ENCODE data around the gene EPHB6. TPM values are rescaled to one million over a fixed set of nuclear protein-coding genes. Genes with fewer than 3 reads are reported as not detected.

Gene EPHB6, protein sequence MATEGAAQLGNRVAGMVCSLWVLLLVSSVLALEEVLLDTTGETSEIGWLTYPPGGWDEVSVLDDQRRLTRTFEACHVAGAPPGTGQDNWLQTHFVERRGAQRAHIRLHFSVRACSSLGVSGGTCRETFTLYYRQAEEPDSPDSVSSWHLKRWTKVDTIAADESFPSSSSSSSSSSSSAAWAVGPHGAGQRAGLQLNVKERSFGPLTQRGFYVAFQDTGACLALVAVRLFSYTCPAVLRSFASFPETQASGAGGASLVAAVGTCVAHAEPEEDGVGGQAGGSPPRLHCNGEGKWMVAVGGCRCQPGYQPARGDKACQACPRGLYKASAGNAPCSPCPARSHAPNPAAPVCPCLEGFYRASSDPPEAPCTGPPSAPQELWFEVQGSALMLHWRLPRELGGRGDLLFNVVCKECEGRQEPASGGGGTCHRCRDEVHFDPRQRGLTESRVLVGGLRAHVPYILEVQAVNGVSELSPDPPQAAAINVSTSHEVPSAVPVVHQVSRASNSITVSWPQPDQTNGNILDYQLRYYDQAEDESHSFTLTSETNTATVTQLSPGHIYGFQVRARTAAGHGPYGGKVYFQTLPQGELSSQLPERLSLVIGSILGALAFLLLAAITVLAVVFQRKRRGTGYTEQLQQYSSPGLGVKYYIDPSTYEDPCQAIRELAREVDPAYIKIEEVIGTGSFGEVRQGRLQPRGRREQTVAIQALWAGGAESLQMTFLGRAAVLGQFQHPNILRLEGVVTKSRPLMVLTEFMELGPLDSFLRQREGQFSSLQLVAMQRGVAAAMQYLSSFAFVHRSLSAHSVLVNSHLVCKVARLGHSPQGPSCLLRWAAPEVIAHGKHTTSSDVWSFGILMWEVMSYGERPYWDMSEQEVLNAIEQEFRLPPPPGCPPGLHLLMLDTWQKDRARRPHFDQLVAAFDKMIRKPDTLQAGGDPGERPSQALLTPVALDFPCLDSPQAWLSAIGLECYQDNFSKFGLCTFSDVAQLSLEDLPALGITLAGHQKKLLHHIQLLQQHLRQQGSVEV
- polyA plus RNA-seq (2012; rRNA removed) = 1.2 and 1.8 TPM in 2 replicates
- polyA plus RNA-seq (2012; cell fraction: cytosol; rRNA removed) = 1.1 and 1.2 TPM in 2 replicates
- 4.0 and 4.7 TPM in 2 replicates for polyA plus RNA-seq (2012; cell fraction: nucleus; rRNA removed)

DNA sequence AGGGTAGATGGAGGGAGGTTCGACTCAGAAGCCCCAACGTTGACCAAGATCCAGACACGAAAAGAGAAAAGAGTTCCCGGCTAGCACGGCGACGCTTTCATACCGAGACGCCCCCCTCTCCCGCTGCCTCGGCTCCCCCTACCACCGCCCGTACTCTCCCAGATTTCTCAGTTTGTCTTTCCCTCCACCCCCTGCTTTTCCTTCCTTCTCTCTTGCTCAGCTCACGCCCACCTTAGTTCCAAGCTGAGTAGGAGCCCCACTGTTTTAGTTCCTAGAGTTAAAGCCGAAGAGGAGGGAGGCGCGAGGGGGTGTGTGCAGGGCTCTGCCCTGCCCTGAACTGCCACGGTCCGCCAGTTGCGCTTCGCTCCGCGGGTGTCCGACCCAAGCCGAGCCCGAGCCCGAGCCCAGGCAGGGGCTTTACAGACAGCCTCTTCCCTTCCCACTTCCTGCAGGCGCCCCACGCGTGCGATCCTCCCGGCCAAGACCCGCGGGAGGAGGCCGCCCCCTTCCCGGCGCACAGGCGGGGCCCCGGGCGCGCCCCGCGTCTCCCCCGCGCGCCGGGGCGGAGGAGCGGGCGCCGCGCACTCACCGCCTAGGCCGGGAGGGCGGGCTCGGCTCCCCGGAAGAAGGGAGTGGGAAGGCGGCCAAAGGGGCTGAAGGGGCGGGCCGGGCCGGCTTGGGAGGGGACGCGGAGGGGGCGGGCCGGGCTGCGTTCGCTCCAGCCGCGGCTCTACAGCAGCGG lies at the start of gene EPHB6:
Gene EPHB6, plus strand, starts transcription at position 705 of the 742 bp plus-strand sequence. CDS start 8,152 bp downstream, outside the sequence.
- H3K9me3 ChIP-seq = no peaks in the 10 kb centered on the region
- no peaks in the 10 kb centered on the region for H3K79me2 ChIP-seq (ENCODE audit: insufficient read depth)
- H3K4me2 ChIP-seq = peak within 1 kb of the TSS; percentile 94
- H3K27ac ChIP-seq (ENCODE audit: low read depth in 2 of 2, low read length in 1 of 2) = no peak within 1 kb of the TSS; a peak in 1 of 4 replicates
- peak within 1 kb of the TSS; percentile 60 for H3K9ac ChIP-seq
- H3K9me2 ChIP-seq = no peaks in the 10 kb centered on the region
- H3K4me3 ChIP-seq (ENCODE audit: low read depth in 2 of 2, low read length in 1 of 2) = peak within 1 kb of the TSS; percentile 61 to 89
- peak within 1 kb of the TSS; percentile 98 for H2AFZ ChIP-seq (ENCODE audit: low read depth)
- WGBS (ENCODE audit: low lambda C conversion rate) = 2% methylated on average over 29 of the region's 70 CpGs
- peaks cover 0 to 14% of the 10 kb centered on the region in 2 experiments; a peak in 1 of 4 replicates for H3K4me1 ChIP-seq (ENCODE audit: control insufficient read depth in 1 of 2, insufficient read depth in 2 of 2, low read depth in 1 of 2, low read length in 1 of 2)
- ChIA-PET POLR2A (interaction anchor here (1.7 kb wide), 1 partner anchor 18 kb away, joined by 3 read pairs; no protein-coding TSS in a partner anchor), CTCF (interaction anchor here (0.6 to 7.8 kb wide), 34 partner anchors 9 to 521 kb away, joined by 3 to 154 read pairs (median 4); partner anchors contain the start of gene TRPV5)
- DNase-seq = peak; percentile 89
- no peak for TF ChIP-seq TAF1 (IDR thresholded peaks at IDR 0.05; ENCODE audit: borderline replicate concordance, low read depth, low read length)
- TF ChIP-seq NFIC (IDR thresholded peaks at IDR 0.05; ENCODE audit: borderline replicate concordance) = peak; percentile 39
- no peak for TF ChIP-seq TEAD4 (IDR thresholded peaks at IDR 0.05; ENCODE audit: borderline replicate concordance, insufficient read depth)
- peak; percentile 41; the same call in 1 of the 2 replicates for TF ChIP-seq MXI1 (IDR thresholded peaks at IDR 0.05; ENCODE audit: low read depth, low read length)
- peak; percentile 16; the same call in 1 of the 2 replicates for TF ChIP-seq SIN3A (IDR thresholded peaks at IDR 0.05; ENCODE audit: borderline replicate concordance, low read depth, low read length)
- H3F3A ChIP-seq (replicated peaks; ENCODE audit: insufficient read depth) = no peaks in the 10 kb centered on the region
- H3K27me3 ChIP-seq (ENCODE audit: insufficient read depth) = peaks cover 36% of the 10 kb centered on the region; the same call in 1 of the 2 replicates
- H4K20me1 ChIP-seq (ENCODE audit: insufficient read depth) = no peaks in the 10 kb centered on the region
- no peaks in the 10 kb centered on the region for H3K36me3 ChIP-seq (replicated peaks in 1 of 2; ENCODE audit: control insufficient read depth in 1 of 2, insufficient read depth in 2 of 2, low read length in 1 of 2)

GRCh38 chr7:142805350-142806021 lies 49.4 kb upstream of the EPHB6 start:
- ChIA-PET POLR2A (no interaction called here), CTCF (interaction anchor here (1.0 to 10.1 kb wide), 7 partner anchors 8 to 289 kb away, joined by 3 to 163 read pairs (median 4); no protein-coding TSS in a partner anchor)
- H3K4me3 ChIP-seq (ENCODE audit: low read depth in 2 of 2, low read length in 1 of 2) = no peak overlapping the region
- H3K27me3 ChIP-seq (ENCODE audit: insufficient read depth) = no peaks in the 10 kb centered on the region
- TF ChIP-seq TCF12 (IDR thresholded peaks at IDR 0.05) (no peak), RAD21 (IDR thresholded peaks at IDR 0.05; ENCODE audit: low read length) (no peak), RCOR1 (IDR thresholded peaks at IDR 0.05; ENCODE audit: low read length) (no peak), GABPA (IDR thresholded peaks at IDR 0.05; ENCODE audit: low read depth) (no peak)
- TF ChIP-seq, protein P1, sequence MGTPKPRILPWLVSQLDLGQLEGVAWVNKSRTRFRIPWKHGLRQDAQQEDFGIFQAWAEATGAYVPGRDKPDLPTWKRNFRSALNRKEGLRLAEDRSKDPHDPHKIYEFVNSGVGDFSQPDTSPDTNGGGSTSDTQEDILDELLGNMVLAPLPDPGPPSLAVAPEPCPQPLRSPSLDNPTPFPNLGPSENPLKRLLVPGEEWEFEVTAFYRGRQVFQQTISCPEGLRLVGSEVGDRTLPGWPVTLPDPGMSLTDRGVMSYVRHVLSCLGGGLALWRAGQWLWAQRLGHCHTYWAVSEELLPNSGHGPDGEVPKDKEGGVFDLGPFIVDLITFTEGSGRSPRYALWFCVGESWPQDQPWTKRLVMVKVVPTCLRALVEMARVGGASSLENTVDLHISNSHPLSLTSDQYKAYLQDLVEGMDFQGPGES (IDR thresholded peaks at IDR 0.05; ENCODE audit: low read depth, low read length) = no peak
- TF ChIP-seq, protein P2, sequence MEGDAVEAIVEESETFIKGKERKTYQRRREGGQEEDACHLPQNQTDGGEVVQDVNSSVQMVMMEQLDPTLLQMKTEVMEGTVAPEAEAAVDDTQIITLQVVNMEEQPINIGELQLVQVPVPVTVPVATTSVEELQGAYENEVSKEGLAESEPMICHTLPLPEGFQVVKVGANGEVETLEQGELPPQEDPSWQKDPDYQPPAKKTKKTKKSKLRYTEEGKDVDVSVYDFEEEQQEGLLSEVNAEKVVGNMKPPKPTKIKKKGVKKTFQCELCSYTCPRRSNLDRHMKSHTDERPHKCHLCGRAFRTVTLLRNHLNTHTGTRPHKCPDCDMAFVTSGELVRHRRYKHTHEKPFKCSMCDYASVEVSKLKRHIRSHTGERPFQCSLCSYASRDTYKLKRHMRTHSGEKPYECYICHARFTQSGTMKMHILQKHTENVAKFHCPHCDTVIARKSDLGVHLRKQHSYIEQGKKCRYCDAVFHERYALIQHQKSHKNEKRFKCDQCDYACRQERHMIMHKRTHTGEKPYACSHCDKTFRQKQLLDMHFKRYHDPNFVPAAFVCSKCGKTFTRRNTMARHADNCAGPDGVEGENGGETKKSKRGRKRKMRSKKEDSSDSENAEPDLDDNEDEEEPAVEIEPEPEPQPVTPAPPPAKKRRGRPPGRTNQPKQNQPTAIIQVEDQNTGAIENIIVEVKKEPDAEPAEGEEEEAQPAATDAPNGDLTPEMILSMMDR (IDR thresholded peaks at IDR 0.05) = no peak
- peaks cover 19% of the 10 kb centered on the region for H3F3A ChIP-seq (replicated peaks; ENCODE audit: insufficient read depth)
- H3K4me1 ChIP-seq (ENCODE audit: control insufficient read depth in 1 of 2, insufficient read depth in 2 of 2, low read depth in 1 of 2, low read length in 1 of 2) = peaks cover 6 to 21% of the 10 kb centered on the region in 2 experiments; a peak in 3 of 4 replicates
- WGBS (ENCODE audit: low lambda C conversion rate) = 47% methylated on average over 3 of the region's 3 CpGs
- H3K27ac ChIP-seq (ENCODE audit: low read depth in 2 of 2, low read length in 1 of 2) = no peak overlapping the region
- H4K20me1 ChIP-seq (ENCODE audit: insufficient read depth) = no peaks in the 10 kb centered on the region
- H3K36me3 ChIP-seq (replicated peaks in 1 of 2; ENCODE audit: control insufficient read depth in 1 of 2, insufficient read depth in 2 of 2, low read length in 1 of 2) = no peaks in the 10 kb centered on the region
- no peak overlapping the region for H3K9ac ChIP-seq
- no peak overlapping the region for H3K4me2 ChIP-seq
- H2AFZ ChIP-seq (ENCODE audit: low read depth) = no peak overlapping the region
- no peak for DNase-seq
- no peaks in the 10 kb centered on the region for H3K79me2 ChIP-seq (ENCODE audit: insufficient read depth)
- no peaks in the 10 kb centered on the region for H3K9me2 ChIP-seq
- H3K9me3 ChIP-seq = 0 out of 2 replicates have a peak, but pooled peaks cover 3% of the 10 kb centered on the region
